HepG2 (cell line): ENCODE measurements around the gene STK36. TPM values are rescaled to one million over a fixed set of nuclear protein-coding genes. Genes with fewer than 3 reads are reported as not detected.

ENCODE experiments used
- ASH2L ChIP-seq: fragments of 300-600, 200-600 bp; sonication (generic); IDR thresholded peaks from 2 replicates; pipeline ENCODE4 v1.7.0; 2017; ENCODE audit warnings: low read depth, mild to moderate bottlenecking, moderate library complexity, mixed read lengths, low read length; ENCODE audit not compliant: insufficient read length
- HNF4G ChIP-seq, 2 experiments: sonication (generic) in 1 of 2; formaldehyde crosslinking in 1 of 2; IDR thresholded peaks; 2 replicates each; pipeline versions ENCODE4 v1.4.0 to v1.6.1; 2011 to 2020; ENCODE audit warnings: borderline replicate concordance in 2 of 2, low read depth in 2 of 2, mild to moderate bottlenecking in 2 of 2, low read length in 1 of 2, missing genetic modification reagents in 1 of 2, moderate library complexity in 1 of 2
- HOXA9 ChIP-seq: sonication (generic); formaldehyde crosslinking; IDR thresholded peaks from 2 replicates; pipeline ENCODE4 v1.8.1; 2022; ENCODE audit warnings: missing genetic modification reagents, mild to moderate bottlenecking, moderate library complexity, borderline replicate concordance
- JDP2 ChIP-seq: sonication (generic); formaldehyde crosslinking; IDR thresholded peaks from 2 replicates; pipeline ENCODE4 v1.8.1; 2022; ENCODE audit warnings: missing genetic modification reagents, borderline replicate concordance
- PTBP1 ChIP-seq: fragments of 200-400 bp; formaldehyde crosslinking; IDR thresholded peaks from 2 replicates; pipeline ENCODE4 v1.6.1; 2018; ENCODE audit warnings: low read length, low read depth; ENCODE audit not compliant: poor library complexity, severe bottlenecking
- YEATS4 ChIP-seq: sonication (generic); formaldehyde crosslinking; IDR thresholded peaks from 2 replicates; pipeline ENCODE4 v1.4.0; 2020; ENCODE audit warnings: missing genetic modification reagents, borderline replicate concordance
- ZFP82 ChIP-seq: sonication (generic); formaldehyde crosslinking; IDR thresholded peaks from 2 replicates; pipeline ENCODE4 v1.5.1; 2020; ENCODE audit warnings: mild to moderate bottlenecking, missing genetic modification reagents, borderline replicate concordance
- ZFP91 ChIP-seq: sonication (generic); formaldehyde crosslinking; IDR thresholded peaks from 2 replicates; pipeline ENCODE4 v1.9.0; 2022; ENCODE audit warnings: missing genetic modification reagents, mild to moderate bottlenecking, borderline replicate concordance
- ZNF33B ChIP-seq: sonication (generic); formaldehyde crosslinking; IDR thresholded peaks from 2 replicates; pipeline ENCODE4 v1.5.1; 2020; ENCODE audit warnings: mild to moderate bottlenecking, missing genetic modification reagents
- ZNF350 ChIP-seq: sonication (generic); formaldehyde crosslinking; IDR thresholded peaks from 2 replicates; pipeline ENCODE4 v1.4.0; 2020; ENCODE audit warnings: mild to moderate bottlenecking, low read depth, missing genetic modification reagents, borderline replicate concordance
- ZNF607 ChIP-seq: sonication (generic); formaldehyde crosslinking; IDR thresholded peaks from 2 replicates; pipeline ENCODE4 v1.5.1; 2020; ENCODE audit warnings: missing genetic modification reagents, mild to moderate bottlenecking, borderline replicate concordance
- ZSCAN29 ChIP-seq: sonication (generic); formaldehyde crosslinking; conservative IDR thresholded peaks from 2 replicates; pipeline ENCODE4 v1.4.0; 2020; ENCODE audit warnings: mild to moderate bottlenecking, missing genetic modification reagents
- polyA plus RNA-seq, 8 experiments: library from polyadenylated mRNA; depleted of rRNA in 3 of 8; stranded (reverse) in 7 of 8; unstranded in 1 of 8; fragments of >200 nt; fragmentation: Illumina TruSeq in 4 of 8; extraction: Trizol in 4 of 8; gene quantifications; 2 replicates each; pipeline versions ENCODE4 v1.2.1 to v1.2.3, GENCODE V29; 2011 to 2016; ENCODE audit warnings: low read depth in 4 of 8, missing spikeins in 1 of 8, mixed read lengths in 1 of 8; ENCODE audit not compliant: insufficient read depth in 1 of 8
- total RNA-seq, 5 experiments: library from RNA; depleted of rRNA; stranded (reverse); fragments of >200 nt; fragmentation: Illumina TruSeq; extraction: Trizol; gene quantifications; 2 replicates each; pipeline ENCODE4 v1.2.3, GENCODE V29; 2016; ENCODE audit warnings: low read depth in 1 of 5
- TF ChIP-seq, protein P1 (sequence below): sonication (generic); formaldehyde crosslinking; IDR thresholded peaks from 2 replicates; pipeline ENCODE4 v1.4.0; 2020; ENCODE audit warnings: low read depth, missing genetic modification reagents
- TF ChIP-seq, protein P2 (sequence below): sonication (generic); formaldehyde crosslinking; IDR thresholded peaks from 2 replicates; pipeline ENCODE4 v1.4.0; 2020; ENCODE audit warnings: missing genetic modification reagents
- TF ChIP-seq, protein P3 (sequence below), 2 experiments: sonication (generic) in 1 of 2; formaldehyde crosslinking in 1 of 2; IDR thresholded peaks; 2 replicates each; pipeline versions ENCODE4 v1.4.0 to v1.6.1; 2018 to 2020; ENCODE audit warnings: missing genetic modification reagents in 2 of 2, borderline replicate concordance in 1 of 2, low read depth in 1 of 2, mild to moderate bottlenecking in 1 of 2, missing biosample characterization in 1 of 2
- TF ChIP-seq, protein P4 (sequence below): sonication (generic); formaldehyde crosslinking; IDR thresholded peaks from 2 replicates; pipeline ENCODE4 v1.4.0; 2020; ENCODE audit warnings: mild to moderate bottlenecking, missing genetic modification reagents

The STK36 gene
- total and polyA plus RNA-seq, 2 of the 13 experiments (the other 11 are each of a cell fraction or from before 2014, with no cell fraction given), result 45.9 to 83.5 TPM

- TF ChIP-seq, protein P1, sequence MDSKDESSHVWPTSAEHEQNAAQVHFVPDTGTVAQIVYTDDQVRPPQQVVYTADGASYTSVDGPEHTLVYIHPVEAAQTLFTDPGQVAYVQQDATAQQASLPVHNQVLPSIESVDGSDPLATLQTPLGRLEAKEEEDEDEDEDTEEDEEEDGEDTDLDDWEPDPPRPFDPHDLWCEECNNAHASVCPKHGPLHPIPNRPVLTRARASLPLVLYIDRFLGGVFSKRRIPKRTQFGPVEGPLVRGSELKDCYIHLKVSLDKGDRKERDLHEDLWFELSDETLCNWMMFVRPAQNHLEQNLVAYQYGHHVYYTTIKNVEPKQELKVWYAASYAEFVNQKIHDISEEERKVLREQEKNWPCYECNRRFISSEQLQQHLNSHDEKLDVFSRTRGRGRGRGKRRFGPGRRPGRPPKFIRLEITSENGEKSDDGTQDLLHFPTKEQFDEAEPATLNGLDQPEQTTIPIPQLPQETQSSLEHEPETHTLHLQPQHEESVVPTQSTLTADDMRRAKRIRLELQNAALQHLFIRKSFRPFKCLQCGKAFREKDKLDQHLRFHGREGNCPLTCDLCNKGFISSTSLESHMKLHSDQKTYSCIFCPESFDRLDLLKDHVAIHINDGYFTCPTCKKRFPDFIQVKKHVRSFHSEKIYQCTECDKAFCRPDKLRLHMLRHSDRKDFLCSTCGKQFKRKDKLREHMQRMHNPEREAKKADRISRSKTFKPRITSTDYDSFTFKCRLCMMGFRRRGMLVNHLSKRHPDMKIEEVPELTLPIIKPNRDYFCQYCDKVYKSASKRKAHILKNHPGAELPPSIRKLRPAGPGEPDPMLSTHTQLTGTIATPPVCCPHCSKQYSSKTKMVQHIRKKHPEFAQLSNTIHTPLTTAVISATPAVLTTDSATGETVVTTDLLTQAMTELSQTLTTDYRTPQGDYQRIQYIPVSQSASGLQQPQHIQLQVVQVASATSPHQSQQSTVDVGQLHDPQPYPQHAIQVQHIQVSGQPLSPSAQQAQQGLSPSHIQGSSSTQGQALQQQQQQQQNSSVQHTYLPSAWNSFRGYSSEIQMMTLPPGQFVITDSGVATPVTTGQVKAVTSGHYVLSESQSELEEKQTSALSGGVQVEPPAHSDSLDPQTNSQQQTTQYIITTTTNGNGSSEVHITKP (CRISPR knock-in tag), result no peak
- peak; percentile 91 for TF ChIP-seq ZFP91 (CRISPR knock-in tag)
- TF ChIP-seq YEATS4 (CRISPR knock-in tag), result peak; percentile 84
- TF ChIP-seq ASH2L, result peak; percentile 93
- TF ChIP-seq HNF4G (IDR thresholded peaks at IDR 0.05; ENCODE audit: borderline replicate concordance, low read depth, low read length), result no peak
- TF ChIP-seq HNF4G (CRISPR knock-in tag; IDR thresholded peaks at IDR 0.05; ENCODE audit: borderline replicate concordance, low read depth), result no peak
- TF ChIP-seq, protein P2, sequence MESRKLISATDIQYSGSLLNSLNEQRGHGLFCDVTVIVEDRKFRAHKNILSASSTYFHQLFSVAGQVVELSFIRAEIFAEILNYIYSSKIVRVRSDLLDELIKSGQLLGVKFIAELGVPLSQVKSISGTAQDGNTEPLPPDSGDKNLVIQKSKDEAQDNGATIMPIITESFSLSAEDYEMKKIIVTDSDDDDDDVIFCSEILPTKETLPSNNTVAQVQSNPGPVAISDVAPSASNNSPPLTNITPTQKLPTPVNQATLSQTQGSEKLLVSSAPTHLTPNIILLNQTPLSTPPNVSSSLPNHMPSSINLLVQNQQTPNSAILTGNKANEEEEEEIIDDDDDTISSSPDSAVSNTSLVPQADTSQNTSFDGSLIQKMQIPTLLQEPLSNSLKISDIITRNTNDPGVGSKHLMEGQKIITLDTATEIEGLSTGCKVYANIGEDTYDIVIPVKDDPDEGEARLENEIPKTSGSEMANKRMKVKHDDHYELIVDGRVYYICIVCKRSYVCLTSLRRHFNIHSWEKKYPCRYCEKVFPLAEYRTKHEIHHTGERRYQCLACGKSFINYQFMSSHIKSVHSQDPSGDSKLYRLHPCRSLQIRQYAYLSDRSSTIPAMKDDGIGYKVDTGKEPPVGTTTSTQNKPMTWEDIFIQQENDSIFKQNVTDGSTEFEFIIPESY (CRISPR knock-in tag), result no peak
- TF ChIP-seq ZFP82 (CRISPR knock-in tag), result no peak
- no peak for TF ChIP-seq JDP2 (CRISPR knock-in tag)
- TF ChIP-seq, protein P3, sequence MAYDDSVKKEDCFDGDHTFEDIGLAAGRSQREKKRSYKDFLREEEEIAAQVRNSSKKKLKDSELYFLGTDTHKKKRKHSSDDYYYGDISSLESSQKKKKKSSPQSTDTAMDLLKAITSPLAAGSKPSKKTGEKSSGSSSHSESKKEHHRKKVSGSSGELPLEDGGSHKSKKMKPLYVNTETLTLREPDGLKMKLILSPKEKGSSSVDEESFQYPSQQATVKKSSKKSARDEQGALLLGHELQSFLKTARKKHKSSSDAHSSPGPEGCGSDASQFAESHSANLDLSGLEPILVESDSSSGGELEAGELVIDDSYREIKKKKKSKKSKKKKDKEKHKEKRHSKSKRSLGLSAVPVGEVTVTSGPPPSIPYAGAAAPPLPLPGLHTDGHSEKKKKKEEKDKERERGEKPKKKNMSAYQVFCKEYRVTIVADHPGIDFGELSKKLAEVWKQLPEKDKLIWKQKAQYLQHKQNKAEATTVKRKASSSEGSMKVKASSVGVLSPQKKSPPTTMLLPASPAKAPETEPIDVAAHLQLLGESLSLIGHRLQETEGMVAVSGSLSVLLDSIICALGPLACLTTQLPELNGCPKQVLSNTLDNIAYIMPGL (CRISPR knock-in tag; IDR thresholded peaks at IDR 0.05; ENCODE audit: borderline replicate concordance in 1 of 2, low read depth in 1 of 2), result peak; percentile 68 to 89; a peak in 3 of 4 replicates
- no peak for TF ChIP-seq ZNF607 (CRISPR knock-in tag)
- TF ChIP-seq PTBP1, result no peak
- TF ChIP-seq ZSCAN29 (CRISPR knock-in tag), result no peak
- TF ChIP-seq, protein P4, sequence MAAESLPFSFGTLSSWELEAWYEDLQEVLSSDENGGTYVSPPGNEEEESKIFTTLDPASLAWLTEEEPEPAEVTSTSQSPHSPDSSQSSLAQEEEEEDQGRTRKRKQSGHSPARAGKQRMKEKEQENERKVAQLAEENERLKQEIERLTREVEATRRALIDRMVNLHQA (CRISPR knock-in tag), result no peak
- TF ChIP-seq ZNF33B, result no peak; the same call in 1 of the 2 replicates
- TF ChIP-seq ZNF350 (CRISPR knock-in tag), result peak; percentile 92
- no peak for TF ChIP-seq HOXA9 (CRISPR knock-in tag)
Observed at GRCh38 chr2:218671654-218672566, at the start of gene STK36, which contains the start of gene RNF25 (continued).
